ENCODE results near the gene LIMS2. TPM values are rescaled to one million over a fixed set of nuclear protein-coding genes. Genes with fewer than 3 reads are reported as not detected.

Gene LIMS2
- polyA plus RNA-seq, 4 donors, result 17.4 to 23.2 (median 20.9) TPM

DNA sequence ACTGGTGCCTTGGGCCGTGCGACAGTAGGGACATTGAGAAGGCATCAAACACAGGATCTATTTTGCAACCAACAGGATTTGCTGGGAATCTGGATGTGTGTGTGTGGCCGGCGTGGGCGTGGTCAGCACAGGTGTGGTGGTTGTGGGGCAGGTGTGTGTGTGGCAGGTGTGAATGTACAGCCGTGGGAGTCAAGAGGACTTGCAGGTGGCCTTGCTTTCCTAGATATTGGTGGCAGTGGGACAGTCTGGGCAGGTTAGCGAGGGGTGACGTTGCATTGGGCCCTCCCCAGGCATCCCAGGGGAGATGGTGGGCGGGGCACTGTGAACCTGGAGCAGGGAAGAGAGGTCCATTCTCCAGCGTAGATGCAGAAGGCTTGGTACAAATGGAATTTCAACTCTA, 3.2 kb upstream of the LIMS2 start:
- no peak for DNase-seq (ENCODE audit: low read depth in 4 of 4, low spot score in 2 of 4)

DNA sequence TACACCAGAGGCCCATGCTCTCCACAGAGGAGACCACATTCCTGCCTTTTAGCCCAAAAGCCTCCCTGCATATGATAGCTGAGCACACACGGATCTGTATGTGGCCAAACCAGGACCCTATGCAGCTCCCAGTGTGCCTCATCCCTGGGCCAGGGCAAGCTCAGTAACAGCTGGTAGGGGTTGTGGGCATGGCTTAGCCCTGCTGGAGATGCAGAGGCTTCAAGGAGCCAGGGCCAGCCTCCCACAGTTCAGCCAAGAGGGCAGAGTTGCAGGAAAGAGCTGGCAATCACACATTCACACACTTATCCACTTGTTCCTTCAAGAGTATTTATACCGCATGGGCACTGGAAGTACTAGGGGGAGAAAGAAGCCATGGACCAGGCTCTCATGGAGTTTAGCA, 1.6 kb upstream of the LIMS2 start:
- DNase-seq (ENCODE audit: low read depth in 4 of 4, low spot score in 2 of 4), result no peak

DNA sequence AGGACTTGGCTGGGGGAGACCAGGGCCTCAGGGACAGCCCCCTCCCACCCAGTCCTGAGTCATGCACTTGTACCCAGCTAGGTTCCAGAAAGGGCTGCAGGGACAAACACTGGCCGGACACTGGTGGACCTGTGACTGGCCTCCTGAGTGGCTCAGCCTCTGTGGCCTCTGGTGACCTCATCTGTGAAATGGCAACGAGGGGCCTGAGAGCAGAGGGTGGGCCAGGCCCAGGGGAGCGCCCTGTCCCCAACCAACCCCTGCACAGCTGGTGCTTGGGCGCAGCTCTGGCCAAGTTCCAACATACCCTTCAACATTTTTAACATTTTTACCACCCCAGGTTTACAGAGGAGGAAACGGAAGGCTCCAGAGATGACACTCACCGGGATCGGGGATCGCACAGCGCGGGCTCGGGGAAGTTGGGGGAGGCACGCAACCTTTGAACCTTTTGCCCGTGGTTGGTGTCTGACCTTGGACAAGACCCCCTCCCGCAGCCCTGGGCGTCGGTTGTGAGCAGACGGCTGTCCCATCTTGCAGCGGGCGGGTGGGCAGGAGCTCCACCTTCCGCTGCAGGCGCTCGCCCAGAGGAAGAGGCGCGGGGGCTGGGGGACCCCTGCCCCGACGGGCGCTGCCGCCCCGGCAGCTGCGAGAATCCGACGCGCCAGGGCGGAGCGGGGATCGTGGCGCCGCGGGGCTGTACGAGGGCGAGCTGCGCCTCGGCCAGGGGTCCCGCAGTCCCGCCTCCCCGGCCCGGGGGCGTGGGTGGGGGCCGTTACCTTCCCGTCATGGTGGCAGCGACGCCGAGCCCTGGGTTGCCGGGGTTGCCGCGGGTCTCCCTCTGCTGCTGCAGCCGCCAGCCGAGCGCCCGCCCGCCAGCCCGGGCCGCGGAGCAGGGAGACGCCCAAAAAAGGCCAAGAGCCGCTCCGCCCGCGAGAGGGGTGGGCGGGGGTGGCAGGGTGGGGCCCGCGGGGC, 805 bp downstream of the LIMS2 start:
- no peak for DNase-seq (ENCODE audit: low read depth in 4 of 4, low spot score in 2 of 4)

DNA sequence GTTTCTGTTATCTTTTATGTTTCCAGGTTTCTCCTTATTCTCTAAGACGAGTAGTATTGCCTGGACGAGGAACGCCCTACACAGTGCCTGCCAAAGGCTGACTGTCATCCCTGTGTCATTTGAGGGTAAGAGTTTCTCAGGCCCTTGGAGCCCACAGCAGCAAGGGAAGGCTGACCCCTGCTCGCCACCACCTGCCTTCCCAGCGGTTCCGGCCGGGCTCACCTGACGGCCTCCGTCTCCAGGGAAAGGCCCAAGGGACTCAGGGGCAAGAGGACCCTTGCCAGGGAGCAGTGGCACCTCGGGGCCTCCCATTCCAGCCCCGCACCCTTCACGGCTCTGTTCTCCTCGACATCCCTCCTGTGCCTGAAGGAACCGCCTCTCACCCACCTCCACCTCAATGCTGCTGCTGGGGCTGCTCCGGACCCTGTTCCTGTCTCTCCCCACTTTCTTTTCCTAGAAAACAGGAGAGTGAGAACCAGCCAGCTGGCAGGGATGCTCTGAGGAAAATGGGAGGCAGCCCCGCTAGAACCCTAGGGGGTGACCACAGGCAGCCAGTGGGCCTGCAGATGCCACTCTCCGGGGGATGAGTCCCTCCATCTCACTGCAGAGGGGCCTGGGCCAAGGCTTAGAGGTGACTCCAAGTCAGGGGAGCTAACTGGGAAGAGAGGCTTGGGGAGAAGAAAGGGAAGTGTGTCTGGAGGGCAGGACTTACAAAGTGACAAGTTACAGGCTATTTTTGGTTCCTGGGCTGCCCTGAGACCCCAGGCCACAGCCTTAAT, 1.9 kb downstream of the LIMS2 start:
- DNase-seq (ENCODE audit: low read depth in 4 of 4, low spot score in 2 of 4), result no peak

DNA sequence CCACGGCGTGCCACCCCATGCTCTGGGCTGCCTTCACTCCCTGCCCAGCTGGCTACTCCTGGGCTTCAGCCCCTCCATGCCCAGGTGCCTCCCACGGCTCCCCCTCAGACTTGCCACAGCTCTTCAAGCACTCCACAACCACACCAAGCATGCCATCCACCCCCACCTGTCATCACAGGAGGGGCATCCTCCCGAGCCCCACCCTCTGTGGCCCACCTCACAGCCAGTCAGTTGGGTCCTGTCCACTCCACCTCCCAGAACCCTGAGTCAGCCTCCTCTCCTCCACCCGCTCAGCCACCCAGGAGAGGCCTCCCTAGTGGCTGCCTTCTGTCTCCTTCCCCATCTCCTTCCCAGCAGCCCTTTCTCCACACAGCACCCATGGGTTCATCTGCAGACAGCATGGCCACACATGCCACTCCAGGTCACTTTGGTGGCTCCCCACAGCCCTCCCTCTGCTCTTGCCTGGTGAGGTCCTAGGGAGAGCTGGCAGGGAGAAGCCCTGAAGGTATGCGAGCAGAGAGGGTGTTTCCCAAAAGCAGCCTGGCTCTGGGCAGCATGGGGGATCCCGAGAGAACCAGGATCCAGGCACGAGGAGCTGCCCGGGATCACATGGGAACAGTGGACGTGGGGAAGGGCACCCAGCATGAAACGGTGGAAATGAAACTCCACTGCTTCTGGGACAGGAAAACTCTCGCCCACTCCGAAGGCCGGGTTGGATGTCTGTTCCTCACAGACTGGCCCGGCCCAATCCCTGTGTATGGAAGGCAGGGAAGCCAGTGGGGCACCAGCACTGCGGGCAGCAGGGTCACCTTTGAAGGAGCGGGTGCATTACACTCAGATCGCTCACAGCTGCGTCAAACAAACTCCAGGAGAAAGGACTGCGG, 2.7 kb downstream of the LIMS2 start:
- no peak for DNase-seq (ENCODE audit: low read depth in 4 of 4, low spot score in 2 of 4)

DNA sequence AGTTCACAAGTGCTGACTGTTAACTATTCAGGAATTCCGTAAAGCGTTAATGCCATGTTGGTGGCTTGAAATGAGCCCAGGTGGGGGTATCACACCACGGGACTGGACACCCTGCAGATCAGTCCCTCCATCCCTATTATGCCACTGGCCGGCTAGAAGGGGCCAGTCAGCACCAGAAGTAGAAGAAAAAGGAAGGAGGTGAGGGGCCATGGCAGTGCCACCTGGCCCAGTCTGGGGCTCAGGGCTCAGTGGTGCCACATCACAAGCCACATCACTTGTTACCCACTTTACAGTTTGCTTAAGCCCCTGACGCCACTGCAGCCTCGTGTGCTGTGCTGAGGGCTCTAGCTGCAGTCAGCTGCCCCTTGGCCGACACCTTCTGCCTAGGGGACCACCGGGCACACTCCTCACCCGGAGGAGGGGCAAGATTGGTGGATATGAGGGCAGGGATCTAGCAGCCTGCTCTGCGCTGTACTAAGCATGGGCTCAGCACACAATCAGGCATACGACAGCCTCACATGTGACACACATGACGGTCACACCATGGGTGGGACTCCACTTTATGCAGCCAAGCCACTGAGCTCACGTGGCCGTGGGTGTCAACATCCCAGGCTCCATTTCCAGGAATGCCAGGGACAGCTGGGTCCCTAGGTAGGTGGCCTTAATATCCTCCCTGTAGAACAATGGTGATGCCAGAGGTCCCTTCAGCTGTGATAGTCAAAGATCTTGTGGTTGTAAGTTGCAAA, 3.6 kb downstream of the LIMS2 start:
- DNase-seq (ENCODE audit: low read depth in 4 of 4, low spot score in 2 of 4), result no peak

DNA sequence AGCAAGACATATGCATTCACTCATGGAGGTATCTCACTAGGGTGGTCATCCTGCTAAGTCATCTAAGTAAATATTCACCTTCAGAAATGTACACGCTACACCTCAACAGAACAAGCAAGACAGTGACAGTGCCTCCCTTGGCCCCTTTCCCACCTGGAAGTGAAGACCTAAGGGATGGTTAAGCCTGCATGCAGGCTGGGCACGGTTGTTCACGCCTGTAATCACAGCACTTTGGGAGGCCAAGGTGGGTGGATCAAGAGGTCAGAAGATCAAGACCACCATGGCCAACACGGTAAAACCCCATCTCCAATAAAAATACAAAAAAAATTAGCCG, 4.4 kb downstream of the LIMS2 start:
- DNase-seq (ENCODE audit: low read depth in 4 of 4, low spot score in 2 of 4), result no peak

DNA sequence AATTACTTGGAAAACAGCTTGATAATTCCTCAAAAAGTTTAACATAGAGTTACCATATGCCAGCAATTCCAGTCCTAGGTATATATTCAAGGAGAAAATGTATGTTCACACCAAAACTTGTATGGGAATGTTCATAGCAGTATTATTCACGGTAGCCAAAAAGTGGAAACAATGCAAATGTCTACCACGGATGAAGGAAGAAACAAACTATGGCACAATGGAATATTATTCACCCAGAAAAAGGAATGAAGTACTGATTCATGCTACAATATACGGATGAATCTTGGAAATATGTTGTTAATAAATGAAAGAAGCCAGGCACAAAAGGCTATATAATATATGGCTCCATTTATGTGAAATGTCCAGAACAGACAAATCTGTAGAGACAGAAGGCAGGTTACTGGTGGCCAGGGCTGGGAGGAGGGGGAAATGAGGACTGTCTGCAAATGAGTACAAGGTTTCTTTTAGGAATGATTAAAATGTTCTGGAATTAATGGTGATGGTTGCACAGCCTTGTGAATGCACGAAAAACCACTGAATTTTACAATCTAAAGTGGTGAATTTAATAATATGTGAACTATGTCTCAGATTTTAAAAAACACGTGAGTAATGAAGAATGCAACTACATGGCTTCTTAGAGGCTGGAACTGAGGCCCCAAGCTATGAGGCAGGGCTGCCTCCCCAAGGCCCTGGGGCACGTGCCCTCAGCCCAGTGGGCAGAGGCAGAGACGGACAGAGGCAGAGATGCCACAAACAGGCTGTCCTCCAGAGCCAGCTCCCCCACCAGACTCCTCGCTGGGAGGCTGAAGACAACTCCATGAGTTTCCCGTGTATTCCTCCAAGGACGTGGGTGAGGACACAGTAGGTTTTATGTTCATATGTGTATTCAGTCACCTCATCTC, 5.0 kb downstream of the LIMS2 start:
- no peak for DNase-seq (ENCODE audit: low read depth in 4 of 4, low spot score in 2 of 4)

DNA sequence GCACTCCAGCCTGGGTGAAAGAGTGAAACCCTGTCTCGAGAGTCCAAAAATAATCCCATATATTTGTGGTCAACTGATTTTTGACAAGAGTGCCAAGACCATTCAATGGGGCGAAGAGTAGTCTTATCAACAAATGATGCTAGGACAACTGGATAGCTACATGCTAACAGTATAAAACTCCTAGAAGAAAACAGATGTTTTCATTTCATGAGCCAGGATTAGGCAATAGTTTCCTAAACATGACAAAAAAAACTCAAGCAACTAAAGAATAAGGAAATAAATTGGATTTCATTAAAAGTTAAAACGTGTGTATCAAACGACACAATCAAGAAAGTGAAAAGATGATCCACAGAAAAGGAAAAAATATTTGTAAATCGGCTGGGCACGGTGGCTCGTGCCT, 6.3 kb downstream of the LIMS2 start:
- no peak for DNase-seq (ENCODE audit: low read depth in 4 of 4, low spot score in 2 of 4)

DNA sequence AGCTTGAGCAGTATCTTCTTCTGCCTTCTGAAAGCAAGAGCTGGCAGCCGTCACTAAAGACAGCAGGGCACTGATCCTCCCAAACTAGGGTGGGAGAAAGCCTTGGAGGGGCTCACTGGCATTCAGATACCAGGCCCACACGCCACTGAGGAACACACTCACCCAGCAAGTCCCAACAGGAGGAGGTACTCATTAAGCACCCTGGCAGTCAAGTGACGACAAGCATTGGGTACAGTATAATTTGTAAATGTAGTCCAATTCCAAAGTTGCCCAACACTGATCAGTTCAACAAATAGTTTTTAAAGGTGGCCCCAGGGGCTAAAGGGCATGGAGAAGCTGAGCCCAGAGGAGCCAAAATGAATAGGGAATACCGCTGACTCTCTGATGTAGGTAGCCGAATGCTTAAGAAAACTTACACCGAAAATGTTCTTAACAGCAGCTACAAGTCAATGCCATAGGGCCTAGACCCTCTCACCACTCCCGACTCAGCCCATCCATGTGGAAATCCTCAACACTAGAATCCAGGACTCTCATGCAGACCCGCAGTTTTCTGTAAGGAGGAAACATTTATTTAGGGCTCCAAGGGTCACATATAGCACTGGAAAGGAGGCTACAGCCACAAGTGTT, 9.9 kb downstream of the LIMS2 start:
- no peak for DNase-seq (ENCODE audit: low read depth in 4 of 4, low spot score in 2 of 4)

DNA sequence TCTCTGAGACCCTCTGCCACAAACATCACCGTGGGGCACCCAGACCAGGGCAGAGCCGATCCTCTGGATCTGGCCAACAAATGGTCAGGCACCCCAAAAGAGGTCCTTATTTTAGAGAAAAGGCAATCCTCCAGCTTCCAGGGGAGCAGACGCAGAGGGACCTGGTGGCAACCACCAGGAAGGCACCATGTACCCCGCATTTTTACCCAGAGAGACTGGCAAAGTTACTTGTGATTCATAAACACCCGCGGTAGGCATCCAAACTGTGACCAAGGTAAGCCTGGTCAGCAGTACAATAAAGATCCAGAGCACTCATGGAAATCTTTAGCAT, 10.5 kb downstream of the LIMS2 start:
- DNase-seq (ENCODE audit: low read depth in 4 of 4, low spot score in 2 of 4), result no peak

DNA sequence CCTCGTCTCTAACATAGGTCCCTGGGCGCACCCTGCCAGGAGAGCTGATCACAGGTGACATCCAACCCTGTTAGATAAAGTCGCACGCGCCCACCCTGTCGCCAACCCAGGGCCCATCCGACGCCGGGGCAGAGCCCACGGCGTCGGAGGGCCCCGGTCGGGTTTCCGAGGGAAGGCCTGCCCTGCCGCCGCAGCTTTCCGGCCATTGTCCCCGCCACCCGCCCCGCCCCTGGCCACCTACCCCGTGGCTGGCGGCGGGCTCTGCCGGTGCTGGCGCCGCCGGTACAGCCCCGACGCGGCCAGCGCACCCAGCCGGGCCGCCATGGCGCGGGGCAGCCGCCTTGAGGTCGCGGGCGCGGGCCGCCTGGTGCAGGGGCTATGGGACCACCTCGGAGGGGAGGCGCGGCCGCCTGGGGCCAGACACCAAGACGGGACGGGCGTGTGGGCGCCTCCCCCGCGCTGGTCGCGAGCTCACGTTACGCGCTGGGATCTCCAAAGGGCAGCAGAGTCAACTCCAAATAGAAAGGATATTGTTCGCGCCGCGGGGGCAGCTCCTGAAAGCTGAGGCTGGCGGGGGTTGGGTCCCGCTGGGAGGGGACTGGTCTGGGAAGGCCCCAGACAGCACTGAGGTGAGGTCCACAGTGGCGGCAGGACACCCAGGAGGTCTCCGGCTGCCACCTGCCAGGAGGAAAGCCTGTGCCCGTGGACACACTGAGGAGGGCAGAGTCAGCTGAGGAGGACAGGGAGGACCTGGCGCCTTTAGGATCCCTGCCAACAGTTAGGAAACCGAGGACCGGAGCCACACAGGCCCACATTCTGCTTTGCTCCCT, 11.1 kb downstream of the LIMS2 start:
- no peak for DNase-seq (ENCODE audit: low read depth in 4 of 4, low spot score in 2 of 4)

DNA sequence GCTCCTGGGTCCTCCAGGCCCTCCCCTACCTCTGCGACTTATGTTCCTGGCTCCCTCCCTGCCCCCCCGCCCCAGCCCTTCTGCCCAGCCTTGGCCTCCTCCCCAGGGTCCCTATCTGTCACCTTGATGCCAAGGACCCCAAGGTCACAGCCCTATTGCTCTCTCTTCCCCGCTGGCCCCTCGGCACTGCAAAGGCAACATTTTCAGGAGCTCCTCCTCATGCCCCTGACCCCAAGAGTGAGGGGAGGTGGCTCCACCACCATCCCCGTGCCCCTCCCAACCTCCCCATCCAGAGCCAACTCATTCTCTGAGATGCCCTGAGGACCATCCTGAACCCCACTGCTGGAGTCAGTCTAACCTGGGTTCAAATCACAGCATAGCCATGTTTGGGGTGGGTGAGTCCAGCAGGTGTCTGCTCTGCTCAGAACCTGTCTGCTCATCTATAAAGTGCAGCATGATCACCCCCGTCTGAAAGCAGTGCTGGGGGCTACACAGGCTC, 11.7 kb downstream of the LIMS2 start:
- no peak for DNase-seq (ENCODE audit: low read depth in 4 of 4, low spot score in 2 of 4)

DNA sequence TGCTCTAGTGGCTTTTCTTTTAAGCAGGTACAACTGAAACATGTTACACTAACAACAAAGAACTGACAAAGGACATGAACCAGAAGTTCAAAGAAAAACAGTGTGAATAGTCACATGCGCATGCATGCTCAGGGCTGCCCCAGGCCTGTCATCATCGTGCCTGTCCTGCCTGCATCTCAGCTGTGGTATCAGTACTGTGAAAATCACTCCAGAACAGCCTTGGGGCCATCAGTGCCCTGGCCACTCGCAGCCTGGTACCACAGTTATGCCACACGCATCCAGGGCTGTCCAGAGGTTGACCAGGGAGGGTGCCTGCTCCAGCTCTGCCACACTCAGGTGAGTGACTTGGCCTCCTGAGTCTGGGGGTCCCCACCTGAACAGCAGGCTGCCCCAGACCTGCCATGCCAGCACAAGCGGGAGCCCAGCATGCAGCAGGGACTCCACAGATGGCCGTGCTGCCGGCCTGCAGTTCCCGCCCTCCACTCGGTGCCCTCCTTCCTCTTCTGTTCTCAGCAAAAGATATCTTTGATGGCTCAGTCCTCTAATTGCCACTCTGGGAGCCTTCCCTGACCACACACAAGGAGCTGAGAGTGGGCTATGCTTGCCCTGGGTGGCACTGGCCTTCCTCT, 12.3 kb downstream of the LIMS2 start:
- DNase-seq (ENCODE audit: low read depth in 4 of 4, low spot score in 2 of 4), result no peak

DNA sequence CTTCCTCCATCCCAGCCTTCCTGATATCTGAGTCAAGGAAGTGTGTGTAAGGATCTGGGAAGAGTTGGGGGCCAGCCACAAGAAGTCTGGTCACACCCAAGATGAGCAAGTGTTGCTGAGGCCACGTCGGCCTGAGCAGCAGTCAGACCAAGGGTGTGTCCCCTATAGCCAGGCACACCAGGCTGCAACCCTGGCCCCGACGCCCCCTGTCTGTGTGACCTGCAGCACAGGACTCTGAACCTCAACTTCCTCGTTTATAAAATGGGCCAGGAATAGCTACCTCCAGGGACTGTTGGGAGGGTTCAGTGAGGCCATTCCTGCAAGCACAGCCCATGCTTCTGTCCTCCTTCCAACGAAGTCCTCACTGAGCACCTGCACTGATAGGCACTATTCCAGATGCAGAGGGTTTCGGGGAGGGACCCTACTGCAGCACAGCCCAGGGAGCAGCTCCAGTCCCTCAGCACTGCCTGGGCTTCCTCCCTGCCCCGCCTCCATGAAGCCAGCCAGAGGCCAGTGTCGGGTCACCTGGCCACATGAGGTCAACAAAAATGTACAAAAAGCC, 13.3 kb downstream of the LIMS2 start:
- DNase-seq (ENCODE audit: low read depth in 4 of 4, low spot score in 2 of 4), result no peak

DNA sequence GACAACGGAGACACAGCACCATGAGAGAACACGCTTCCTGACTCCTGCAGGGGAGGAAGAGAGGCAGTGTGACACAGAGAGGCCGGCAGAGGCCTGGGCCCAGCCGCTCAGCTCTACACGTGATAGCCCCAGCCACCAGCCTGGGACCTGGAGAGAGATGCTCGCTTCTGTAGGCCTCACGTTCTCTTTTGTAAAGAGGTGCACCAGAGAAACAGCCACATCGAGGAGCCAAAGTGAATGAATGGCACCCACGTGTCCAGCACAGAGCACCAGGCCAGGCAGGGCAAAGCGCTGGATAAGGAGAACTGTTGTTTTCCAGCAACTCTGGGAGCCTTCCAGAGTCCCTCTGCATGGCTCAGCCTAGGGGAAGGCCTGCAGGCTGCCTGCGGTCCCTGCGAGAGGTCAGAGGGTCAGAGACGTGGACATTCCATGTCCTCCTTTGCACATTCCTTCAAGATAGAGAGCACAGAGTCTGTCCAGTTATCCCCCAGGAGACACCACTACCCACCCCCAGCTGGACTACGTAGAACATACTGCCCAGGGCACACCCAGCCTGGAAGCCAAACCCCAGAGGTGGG, 14.2 kb downstream of the LIMS2 start:
- no peak for DNase-seq (ENCODE audit: low read depth in 4 of 4, low spot score in 2 of 4)

DNA sequence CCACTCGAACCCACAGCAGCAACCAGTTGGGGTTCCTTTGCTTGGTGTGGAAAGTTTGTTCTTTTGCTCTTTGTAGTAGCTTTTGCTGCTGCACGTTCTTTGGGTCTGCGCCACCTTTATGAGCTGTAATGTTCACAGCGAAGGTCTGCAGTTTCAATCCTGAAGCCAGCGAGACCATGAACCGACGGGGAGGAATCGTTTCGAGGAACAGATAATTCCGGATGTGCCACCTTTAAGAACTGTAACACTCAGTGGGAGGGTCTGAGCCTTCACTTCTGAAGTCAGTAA, 15.1 kb downstream of the LIMS2 start:
- DNase-seq (ENCODE audit: low read depth in 4 of 4, low spot score in 2 of 4), result no peak
